Measurements from ENCODE around the gene ABHD12.

- no peak for TF ChIP-seq POLR2AphosphoS5 (IDR thresholded peaks at IDR 0.05; ENCODE audit: low read depth, low read length)
- TF ChIP-seq POLR2A (IDR thresholded peaks at IDR 0.05; ENCODE audit: low read depth, low read length), result no peak
These were observed 116.2 kb downstream of the ABHD12 start for GRCh38 chr20:25274481-25274880.

All from GM12891 (cell line).